Immature natural killer cell (primary cell): ENCODE data around the gene SRI. TPM values are rescaled to one million over a fixed set of nuclear protein-coding genes. Genes with fewer than 3 reads are reported as not detected.

Experiments
- DNase-seq, 3 donors: peaks; one replicate each; pipeline ENCODE4 v3.0.0; 2022; ENCODE audit warnings: mixed read lengths in 1 of 3
- H3K27ac Mint-ChIP-seq, 6 donors: one replicate each; pipeline ENCODE4 v1.8.0; 2020; ENCODE audit warnings: mixed read lengths in 6 of 6, mild to moderate bottlenecking in 5 of 6, inconsistent platforms in 4 of 6, moderate library complexity in 3 of 6
- H3K27me3 Mint-ChIP-seq, 3 donors: one replicate each; pipeline ENCODE4 v1.8.0; 2020 to 2021; ENCODE audit warnings: low read depth in 3 of 3, mild to moderate bottlenecking in 3 of 3, mixed read lengths in 3 of 3, moderate library complexity in 3 of 3, inconsistent platforms in 1 of 3
- H3K36me3 Mint-ChIP-seq, 3 donors: one replicate each; pipeline ENCODE4 v1.8.0; 2020; ENCODE audit warnings: mixed read lengths in 3 of 3, inconsistent platforms in 2 of 3, mild to moderate bottlenecking in 2 of 3
- H3K4me1 Mint-ChIP-seq, 2 donors: one replicate each; pipeline ENCODE4 v1.8.0; 2020; ENCODE audit warnings: inconsistent platforms in 2 of 2, mild to moderate bottlenecking in 2 of 2, mixed read lengths in 2 of 2, moderate library complexity in 1 of 2
- H3K4me3 Mint-ChIP-seq, 5 donors: one replicate each; pipeline ENCODE4 v1.8.0; 2020; ENCODE audit warnings: mild to moderate bottlenecking in 5 of 5, mixed read lengths in 5 of 5, inconsistent platforms in 3 of 5, moderate library complexity in 3 of 5
- H3K9me3 Mint-ChIP-seq, 6 donors: one replicate each; pipeline ENCODE4 v1.8.0; 2020; ENCODE audit warnings: mild to moderate bottlenecking in 6 of 6, mixed read lengths in 6 of 6, inconsistent platforms in 4 of 6, moderate library complexity in 3 of 6
- polyA plus RNA-seq, 3 donors: library from polyadenylated mRNA; unstranded; fragments of 300-500 nt; fragmentation: Illumina TruSeq; gene quantifications; one replicate each; pipeline ENCODE4 v1.2.3, GENCODE V29; 2021

Gene SRI
- polyA plus RNA-seq, 3 donors from 2014 or later = 234 to 331 (median 297) TPM

- Mint-ChIP-seq H3K4me3 (no peak overlapping the region), H3K27me3 (peaks cover 2 to 5% (median 4%) of the 10 kb centered on the region in 3 donors), H3K36me3 (no peaks in the 10 kb centered on the region), H3K27ac (no peak overlapping the region), H3K4me1 (no peaks in the 10 kb centered on the region), H3K9me3 (no peaks in the 10 kb centered on the region)
- DNase-seq = no peak
Observed at GRCh38 chr7:88244258-88244657, 24.4 kb upstream of the SRI start.

- H3K4me3 Mint-ChIP-seq = no peak overlapping the region
- DNase-seq = no peak
- no peak overlapping the region for H3K27ac Mint-ChIP-seq
- no peaks in the 10 kb centered on the region for H3K9me3 Mint-ChIP-seq
- peaks cover 3 to 5% (median 4%) of the 10 kb centered on the region in 3 donors for H3K27me3 Mint-ChIP-seq
- H3K4me1 Mint-ChIP-seq = no peaks in the 10 kb centered on the region
- H3K36me3 Mint-ChIP-seq = no peaks in the 10 kb centered on the region
Observed at GRCh38 chr7:88243345-88243909, 23.6 kb upstream of the SRI start.

DNA sequence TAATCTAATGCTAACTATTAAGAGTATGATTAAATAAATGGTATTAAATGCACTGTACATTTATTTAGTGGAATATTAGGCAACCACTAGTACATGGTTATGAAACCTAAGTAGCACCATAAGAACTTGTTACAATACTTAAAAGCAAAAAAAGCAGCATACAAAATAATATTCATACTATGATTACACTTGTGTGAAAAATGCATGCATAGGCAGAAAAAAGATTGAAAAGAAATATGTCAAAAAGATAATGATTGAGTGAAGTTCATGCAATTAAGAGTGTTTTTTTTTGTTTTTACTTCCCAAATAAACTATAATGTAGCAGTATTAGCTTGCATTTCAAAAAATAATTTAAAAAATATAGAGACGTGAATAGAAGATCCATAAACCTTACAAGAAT lies 20.0 kb upstream of the SRI start:
- H3K4me1 Mint-ChIP-seq = no peaks in the 10 kb centered on the region
- H3K4me3 Mint-ChIP-seq = no peak overlapping the region
- H3K27ac Mint-ChIP-seq = no peak overlapping the region
- no peaks in the 10 kb centered on the region for H3K9me3 Mint-ChIP-seq
- peaks cover 2 to 3% (median 2%) of the 10 kb centered on the region in 3 donors for H3K27me3 Mint-ChIP-seq
- no peaks in the 10 kb centered on the region for H3K36me3 Mint-ChIP-seq
- DNase-seq = no peak

GRCh38 chr7:88233828-88234227 lies 14.0 kb upstream of the SRI start:
- no peak overlapping the region for H3K4me3 Mint-ChIP-seq
- no peak for DNase-seq
- H3K36me3 Mint-ChIP-seq = no peaks in the 10 kb centered on the region
- H3K4me1 Mint-ChIP-seq = no peaks in the 10 kb centered on the region
- no peak overlapping the region for H3K27ac Mint-ChIP-seq
- H3K27me3 Mint-ChIP-seq = peaks cover 2 to 3% (median 3%) of the 10 kb centered on the region in 3 donors
- peaks cover 0 to 2% (median 0%) of the 10 kb centered on the region in 6 donors for H3K9me3 Mint-ChIP-seq

GRCh38 chr7:88230646-88231045 lies 10.8 kb upstream of the SRI start:
- Mint-ChIP-seq H3K36me3 (no peaks in the 10 kb centered on the region), H3K27ac (no peak overlapping the region)

DNA sequence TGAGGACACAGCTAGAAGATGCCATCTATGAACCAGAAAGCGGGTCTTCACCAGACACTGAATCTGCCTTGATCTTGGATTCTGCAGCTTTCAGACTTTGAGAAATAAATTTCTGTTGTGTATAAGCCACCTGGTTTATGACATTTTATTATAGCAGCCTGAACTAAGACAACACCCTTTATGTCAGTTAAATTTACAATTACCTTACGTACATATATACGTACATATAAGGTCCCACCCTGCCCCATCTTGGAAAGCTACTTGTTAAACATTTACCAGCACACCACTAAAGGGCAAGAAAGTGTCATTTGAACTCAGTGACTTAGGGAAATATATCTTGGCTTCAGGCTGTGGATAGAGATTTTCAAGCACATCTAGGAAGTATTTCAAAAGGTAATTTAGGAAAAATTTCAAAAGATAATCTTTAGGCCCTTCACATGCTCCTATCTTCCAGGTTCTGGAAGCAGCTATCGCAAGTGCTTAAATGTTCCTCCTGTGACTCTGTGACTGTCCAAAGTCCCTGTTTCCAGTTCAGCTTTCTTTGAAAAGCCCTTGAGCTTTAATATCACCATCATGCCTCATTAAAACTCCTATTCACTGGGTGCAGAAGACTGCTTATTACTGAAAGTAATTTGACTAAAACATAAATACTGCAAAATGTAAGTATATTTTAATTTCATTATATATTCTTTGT lies 9.6 kb upstream of the SRI start:
- Mint-ChIP-seq H3K4me1 (no peaks in the 10 kb centered on the region), H3K27ac (no peak overlapping the region), H3K9me3 (peaks cover 0 to 9% (median 5%) of the 10 kb centered on the region in 6 donors), H3K27me3 (peaks cover 3 to 5% (median 3%) of the 10 kb centered on the region in 3 donors), H3K36me3 (no peaks in the 10 kb centered on the region), H3K4me3 (no peak overlapping the region)
- no peak for DNase-seq

More at GRCh38 chr7:88230646-88231045, 10.8 kb upstream of the SRI start:
- DNase-seq = no peak
- Mint-ChIP-seq H3K4me3 (no peak overlapping the region), H3K27me3 (peaks cover 3 to 5% (median 3%) of the 10 kb centered on the region in 3 donors), H3K4me1 (no peaks in the 10 kb centered on the region), H3K9me3 (peaks cover 0 to 9% (median 5%) of the 10 kb centered on the region in 6 donors)

- H3K9me3 Mint-ChIP-seq = peaks cover 0 to 9% (median 5%) of the 10 kb centered on the region in 6 donors
- peaks cover 3 to 5% (median 3%) of the 10 kb centered on the region in 3 donors for H3K27me3 Mint-ChIP-seq
- DNase-seq = no peak
- H3K4me3 Mint-ChIP-seq = no peak overlapping the region
- H3K27ac Mint-ChIP-seq = no peak overlapping the region
- no peaks in the 10 kb centered on the region for H3K4me1 Mint-ChIP-seq
- H3K36me3 Mint-ChIP-seq = no peaks in the 10 kb centered on the region
Observed at GRCh38 chr7:88226886-88227516, 7.2 kb upstream of the SRI start.

- Mint-ChIP-seq H3K4me3 (no peak overlapping the region), H3K27me3 (peaks cover 3 to 5% (median 3%) of the 10 kb centered on the region in 3 donors), H3K27ac (no peak overlapping the region), H3K9me3 (peaks cover 0 to 9% (median 5%) of the 10 kb centered on the region in 6 donors), H3K4me1 (peaks cover 2% of the 10 kb centered on the region in 2 donors), H3K36me3 (no peaks in the 10 kb centered on the region)
- DNase-seq = no peak
Observed at GRCh38 chr7:88226201-88226600, 6.4 kb upstream of the SRI start.

- Mint-ChIP-seq H3K27ac (no peak overlapping the region), H3K9me3 (peaks cover 0 to 9% (median 5%) of the 10 kb centered on the region in 6 donors), H3K4me1 (peaks cover 15% of the 10 kb centered on the region in 2 donors), H3K4me3 (no peak overlapping the region), H3K36me3 (no peaks in the 10 kb centered on the region), H3K27me3 (peaks cover 3 to 5% (median 3%) of the 10 kb centered on the region in 3 donors)
- no peak for DNase-seq
Observed at GRCh38 chr7:88224601-88225275, 4.9 kb upstream of the SRI start.

GRCh38 chr7:88223265-88223664 lies 3.4 kb upstream of the SRI start:
- Mint-ChIP-seq H3K4me1 (peaks cover 24 to 26% of the 10 kb centered on the region in 2 donors), H3K27ac (no peak overlapping the region), H3K9me3 (peaks cover 0 to 2% (median under 1%) of the 10 kb centered on the region in 6 donors), H3K27me3 (peaks cover 0 to 4% (median 0%) of the 10 kb centered on the region in 3 donors), H3K4me3 (no peak overlapping the region), H3K36me3 (no peaks in the 10 kb centered on the region)
- DNase-seq = no peak

DNA sequence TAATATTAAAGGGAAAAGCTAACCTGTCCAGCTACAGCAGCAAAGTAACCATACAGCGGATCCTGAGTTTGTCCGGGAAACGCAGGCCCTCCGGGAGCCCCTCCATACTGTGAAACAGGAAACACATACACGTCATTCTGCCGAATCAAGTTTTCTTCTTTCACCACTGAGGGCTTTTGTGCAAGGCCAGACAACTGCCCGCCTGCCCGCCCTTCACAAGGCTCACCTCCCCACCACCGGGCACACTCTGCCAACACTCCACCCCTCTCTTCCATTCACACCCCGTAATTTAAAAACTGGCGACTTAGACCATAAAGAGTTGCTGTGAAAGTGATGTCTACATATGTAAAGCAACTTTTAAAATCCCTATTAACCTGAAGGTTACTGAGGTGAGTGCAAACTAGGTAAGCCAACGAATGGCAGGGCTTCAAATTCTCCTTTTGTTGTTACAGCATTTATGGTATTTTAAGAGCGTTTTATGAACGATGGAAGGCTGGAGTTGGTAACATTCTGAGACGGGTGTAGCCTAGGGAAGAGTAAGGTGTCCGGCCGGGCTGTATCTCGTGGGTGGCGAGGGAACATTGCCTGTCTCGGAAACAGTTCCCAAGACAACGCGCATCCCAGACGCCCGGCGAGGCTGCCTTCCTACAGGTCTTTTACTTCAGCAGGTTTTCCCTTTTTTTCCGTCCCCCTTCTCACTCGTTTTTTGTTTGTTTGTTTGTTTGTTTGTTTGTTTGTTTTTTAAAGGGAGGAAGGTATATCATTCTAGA lies 817 bp downstream of the SRI start:
- H3K27me3 Mint-ChIP-seq = peaks cover 0 to 2% (median 0%) of the 10 kb centered on the region in 3 donors
- peak; percentile 65 to 66 (median 65) for DNase-seq
- H3K27ac Mint-ChIP-seq = peak overlapping the region; percentile 88 to 97 (median 94)
- H3K4me3 Mint-ChIP-seq = peak overlapping the region; percentile 96 to 99 (median 98)
- H3K36me3 Mint-ChIP-seq = peaks cover 3 to 16% (median 7%) of the 10 kb centered on the region in 3 donors
- no peaks in the 10 kb centered on the region for H3K9me3 Mint-ChIP-seq
- H3K4me1 Mint-ChIP-seq = peaks cover 45 to 58% of the 10 kb centered on the region in 2 donors

DNA sequence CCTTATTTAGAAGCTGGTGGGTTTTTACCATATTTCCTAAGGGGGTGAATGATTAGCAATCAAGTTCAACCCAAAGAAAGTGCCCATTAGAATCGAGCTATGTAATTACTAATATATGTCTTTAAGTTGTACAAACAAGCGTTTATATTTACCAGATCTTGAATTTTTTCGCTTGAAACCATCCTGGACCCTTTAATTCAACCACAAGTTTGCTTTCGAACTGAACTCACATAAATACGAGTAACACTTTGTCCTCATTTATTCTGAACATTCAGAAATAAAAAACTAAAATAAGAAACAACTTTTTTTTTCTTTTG lies 1.5 kb downstream of the SRI start:
- Mint-ChIP-seq H3K4me3 (peak overlapping the region; percentile 96 to 99 (median 98)), H3K27ac (peak overlapping the region; percentile 88 to 97 (median 94)), H3K36me3 (peaks cover 5 to 18% (median 10%) of the 10 kb centered on the region in 3 donors), H3K4me1 (peaks cover 47 to 64% of the 10 kb centered on the region in 2 donors), H3K27me3 (peaks cover 0 to 2% (median 0%) of the 10 kb centered on the region in 3 donors), H3K9me3 (no peaks in the 10 kb centered on the region)
- DNase-seq = no peak
